Measurements from ENCODE around the gene PRKG1. TPM values are rescaled to one million over a fixed set of nuclear protein-coding genes. Genes with fewer than 3 reads are reported as not detected.

PRKG1 gene
- total and polyA plus RNA-seq, 2 of the 4 experiments (the other 2 are of a cell fraction): 3.5 to 18.3 TPM

DNA sequence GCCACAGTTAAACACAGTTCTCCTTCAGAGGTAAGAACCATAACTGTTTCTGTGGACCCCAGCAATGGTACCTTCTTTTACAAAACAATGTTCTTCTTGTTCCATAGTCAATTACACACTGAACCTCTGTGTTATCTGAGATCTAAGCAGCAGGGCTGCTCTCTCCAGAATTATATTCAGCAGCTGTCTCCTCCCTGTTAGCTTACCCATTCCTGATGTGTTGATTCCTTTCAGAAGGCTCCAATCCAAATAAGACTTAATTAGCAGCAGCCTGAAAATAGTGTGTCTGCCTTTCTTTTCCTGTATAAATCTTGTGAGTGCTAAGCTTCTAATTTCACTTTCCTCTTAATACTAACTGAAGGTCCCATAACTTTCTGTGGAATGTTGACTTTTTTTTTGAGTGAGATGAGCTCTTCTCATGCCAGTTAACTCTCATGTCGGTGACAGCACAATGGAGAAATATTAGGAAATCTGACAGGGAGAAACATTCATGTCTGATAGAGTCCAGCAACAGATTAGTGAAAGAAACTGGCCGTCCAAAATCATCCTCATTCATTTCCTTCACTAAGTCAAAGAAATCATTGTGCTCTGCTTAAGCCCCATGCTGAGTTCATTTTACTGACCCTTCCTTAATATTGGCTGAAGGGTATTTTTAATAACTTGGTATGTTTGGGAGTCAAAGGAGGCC is 226.5 kb downstream of the PRKG1 start:
- no CpG with 5 or more reads among the region's 2 CpGs for WGBS, 2 experiments (ENCODE audit: extremely low coverage in 2 of 2, insufficient read length in 1 of 2)
- Histone ChIP-seq H4K91ac (ENCODE audit: insufficient read depth, low read depth, low read length) (no peak overlapping the region), H3K9me1 (ENCODE audit: insufficient read depth, low read length) (no peaks in the 10 kb centered on the region), H3K4me1 (ENCODE audit: control insufficient read depth, insufficient read depth, low read length) (peaks cover 4% of the 10 kb centered on the region), H4K5ac (ENCODE audit: low read depth, low read length) (no peak overlapping the region), H2BK15ac (ENCODE audit: low read depth, low read length) (no peak overlapping the region), H3K79me1 (ENCODE audit: low read depth in 1 of 2, low read length in 2 of 2) (peaks cover 3 to 29% of the 10 kb centered on the region in 2 experiments; a peak in 3 of 4 replicates), H3K23ac (ENCODE audit: low read depth, low read length) (peak overlapping the region; percentile 1; the same call in 1 of the 2 replicates), H3K9ac (ENCODE audit: low read depth, low read length) (no peak overlapping the region), H3K36me3 (ENCODE audit: control insufficient read depth, insufficient read depth, low read length) (no peaks in the 10 kb centered on the region), H3K56ac (ENCODE audit: extremely low read depth, insufficient read depth, low read length) (no peak overlapping the region), H2AK5ac (ENCODE audit: low read depth, low read length) (no peak overlapping the region), H2AK9ac (replicated peaks; ENCODE audit: low read depth, low read length, poor library complexity) (no peak overlapping the region), H3K4ac (ENCODE audit: low read depth, low read length) (no peak overlapping the region), H3K9me3 (ENCODE audit: control insufficient read depth, insufficient read depth, low read length) (no peaks in the 10 kb centered on the region), H4K8ac (ENCODE audit: low read depth in 2 of 2, low read length in 2 of 2) (no peak overlapping the region), H2BK5ac (ENCODE audit: low read depth, low read length, poor library complexity, severe bottlenecking) (no peak overlapping the region), H2AFZ (replicated peaks; ENCODE audit: low read length, poor library complexity) (no peak overlapping the region), H3K27me3 (ENCODE audit: control insufficient read depth, insufficient read depth, low read length) (no peaks in the 10 kb centered on the region), H2BK120ac (ENCODE audit: low read depth, low read length) (no peak overlapping the region), H3K14ac (replicated peaks; ENCODE audit: low read depth, low read length) (no peak overlapping the region), H3K4me3 (ENCODE audit: insufficient read depth, low read depth, low read length) (no peak overlapping the region), H2BK20ac (ENCODE audit: low read depth, low read length) (no peak overlapping the region), H3K18ac (ENCODE audit: low read depth, low read length) (peak overlapping the region; percentile 26; the same call in 1 of the 2 replicates), H3K4me2 (ENCODE audit: low read depth, low read length) (peak overlapping the region; percentile 57; the same call in 1 of the 2 replicates), H4K20me1 (ENCODE audit: insufficient read depth, low read length) (0 out of 2 replicates have a peak, but pooled peaks cover 6% of the 10 kb centered on the region), H3K27ac (ENCODE audit: insufficient read depth, low read length) (no peak overlapping the region)
- dilution Hi-C loops (cut with HindIII; ENCODE audit: low sequenced_read_pairs, unreplicated experiment): no loop called here
- ATAC-seq (ENCODE audit: low read depth) (no peak), DNase-seq (no peak)
- intact Hi-C loops (cut with micrococcal nuclease): no loop called here
- ChIA-PET POLR2A (ENCODE audit: unreplicated experiment) (no interaction called here), CTCF (interaction anchor here (1.0 kb wide), 1 partner anchor 229 kb away, joined by 4 read pairs; no protein-coding TSS in a partner anchor)
- BruUV-seq (replicated peaks): no TSS peak
- in situ Hi-C loops (cut with MboI; ENCODE audit: low sequenced_read_pairs): no loop called here
- TF ChIP-seq, protein P1, sequence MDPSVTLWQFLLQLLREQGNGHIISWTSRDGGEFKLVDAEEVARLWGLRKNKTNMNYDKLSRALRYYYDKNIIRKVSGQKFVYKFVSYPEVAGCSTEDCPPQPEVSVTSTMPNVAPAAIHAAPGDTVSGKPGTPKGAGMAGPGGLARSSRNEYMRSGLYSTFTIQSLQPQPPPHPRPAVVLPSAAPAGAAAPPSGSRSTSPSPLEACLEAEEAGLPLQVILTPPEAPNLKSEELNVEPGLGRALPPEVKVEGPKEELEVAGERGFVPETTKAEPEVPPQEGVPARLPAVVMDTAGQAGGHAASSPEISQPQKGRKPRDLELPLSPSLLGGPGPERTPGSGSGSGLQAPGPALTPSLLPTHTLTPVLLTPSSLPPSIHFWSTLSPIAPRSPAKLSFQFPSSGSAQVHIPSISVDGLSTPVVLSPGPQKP (IDR thresholded peaks at IDR 0.05; ENCODE audit: borderline replicate concordance, low read depth, low read length): no peak
- no peak for TF ChIP-seq RCOR1 (IDR thresholded peaks at IDR 0.05; ENCODE audit: insufficient replicate concordance, low read length)
- TF ChIP-seq RFX5 (IDR thresholded peaks at IDR 0.05; ENCODE audit: low read depth, low read length): no peak
- no peak for TF ChIP-seq BHLHE40 (IDR thresholded peaks at IDR 0.05; ENCODE audit: low read depth, low read length)
